HG03432 (cell line): ENCODE data around the gene ARTN.

Experiments used
- ATAC-seq: cut with Tn5 transposase; IDR thresholded peaks from one replicate; pipeline ENCODE4 v1.9.1; 2021; ENCODE audit warnings: mild to moderate bottlenecking, moderate library complexity; ENCODE audit not compliant: unreplicated experiment

The ARTN gene

GRCh38 chr1:43947061-43947873 lies 13.7 kb downstream of the ARTN start:
- no peak for ATAC-seq

DNA sequence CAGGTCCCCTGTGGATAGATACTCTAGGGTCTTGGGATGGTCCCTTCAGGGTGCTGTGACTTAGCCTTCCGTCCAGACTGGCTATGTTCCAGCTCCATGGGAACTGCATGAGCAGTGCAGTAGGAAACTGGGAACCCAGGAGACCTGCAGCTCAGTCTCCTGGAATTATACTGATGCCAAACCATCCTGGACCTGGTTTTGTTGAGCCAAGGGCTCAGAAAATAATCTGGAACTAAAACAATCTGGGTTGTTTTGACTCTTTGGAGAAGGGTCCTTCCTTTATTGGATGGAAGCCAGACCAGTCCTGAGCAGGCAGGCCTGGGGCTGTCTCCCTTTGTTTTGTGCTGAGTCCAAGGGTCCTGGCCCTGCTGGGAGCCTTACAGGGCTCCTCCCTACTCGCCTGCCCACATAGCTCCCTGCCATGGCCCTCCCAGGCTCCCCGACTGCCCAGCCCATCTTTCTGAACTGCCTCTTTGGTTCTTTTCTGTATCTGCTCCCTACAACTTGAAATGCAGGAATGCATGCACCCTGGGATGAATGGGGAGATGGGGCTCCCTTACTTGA lies 14.4 kb downstream of the ARTN start:
- ATAC-seq: no peak

- ATAC-seq: no peak
These were observed 16.1 kb downstream of the ARTN start for GRCh38 chr1:43949678-43950077.

- ATAC-seq: no peak
These were observed 17.7 kb downstream of the ARTN start for GRCh38 chr1:43951021-43951985.

- no peak for ATAC-seq
These were observed 19.2 kb downstream of the ARTN start for GRCh38 chr1:43952731-43953346.

GRCh38 chr1:43953361-43953760 lies 19.8 kb downstream of the ARTN start:
- no peak for ATAC-seq

- ATAC-seq: no peak
These were observed 20.4 kb downstream of the ARTN start for GRCh38 chr1:43954036-43954435.

DNA sequence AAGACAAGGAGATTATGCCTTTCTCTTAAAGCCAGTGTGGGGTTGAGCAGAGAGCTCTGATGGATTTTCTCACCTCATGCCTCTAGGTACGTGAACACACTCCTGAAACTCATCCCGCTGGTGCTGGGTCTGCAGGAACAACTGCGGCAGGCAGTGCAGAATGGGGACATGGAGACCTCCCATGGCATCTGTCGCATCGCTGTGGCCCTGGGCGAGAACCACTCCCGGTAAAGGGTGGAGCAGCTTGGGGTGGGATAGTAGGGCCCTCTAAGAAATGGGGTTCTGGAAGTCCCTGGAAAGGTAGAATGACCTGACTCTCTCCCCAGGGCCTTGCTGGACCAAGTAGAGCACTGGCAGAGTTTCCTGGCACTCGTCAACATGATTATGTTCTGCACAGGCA lies 22.6 kb downstream of the ARTN start:
- no peak for ATAC-seq

DNA sequence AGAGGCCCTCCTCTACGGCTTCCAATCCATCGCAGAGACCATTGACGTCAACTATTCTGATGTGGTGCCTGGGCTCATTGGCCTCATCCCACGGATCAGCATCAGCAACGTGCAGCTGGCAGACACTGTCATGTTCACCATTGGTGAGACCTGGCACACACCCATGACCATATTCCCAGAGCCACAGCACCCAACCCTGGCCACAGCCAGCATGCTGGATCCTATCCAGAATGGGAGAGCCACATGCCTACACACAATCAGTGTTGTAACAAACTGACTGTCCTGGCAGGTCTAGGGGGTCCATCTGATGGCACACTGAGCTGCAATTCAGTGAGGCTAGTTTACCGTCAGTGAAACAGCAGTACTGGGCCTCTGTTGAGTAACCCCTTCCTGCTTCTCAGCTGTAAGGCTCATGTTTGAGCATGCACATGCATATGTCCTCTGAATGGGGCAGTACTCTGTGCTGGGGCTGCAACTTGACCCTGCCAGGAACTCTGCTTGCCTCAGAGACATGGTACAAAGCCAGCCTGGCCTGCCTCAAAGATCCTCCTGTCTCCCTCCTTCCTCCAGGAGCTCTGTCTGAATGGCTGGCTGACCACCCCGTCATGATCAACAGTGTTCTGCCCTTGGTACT lies 23.9 kb downstream of the ARTN start:
- no peak for ATAC-seq

DNA sequence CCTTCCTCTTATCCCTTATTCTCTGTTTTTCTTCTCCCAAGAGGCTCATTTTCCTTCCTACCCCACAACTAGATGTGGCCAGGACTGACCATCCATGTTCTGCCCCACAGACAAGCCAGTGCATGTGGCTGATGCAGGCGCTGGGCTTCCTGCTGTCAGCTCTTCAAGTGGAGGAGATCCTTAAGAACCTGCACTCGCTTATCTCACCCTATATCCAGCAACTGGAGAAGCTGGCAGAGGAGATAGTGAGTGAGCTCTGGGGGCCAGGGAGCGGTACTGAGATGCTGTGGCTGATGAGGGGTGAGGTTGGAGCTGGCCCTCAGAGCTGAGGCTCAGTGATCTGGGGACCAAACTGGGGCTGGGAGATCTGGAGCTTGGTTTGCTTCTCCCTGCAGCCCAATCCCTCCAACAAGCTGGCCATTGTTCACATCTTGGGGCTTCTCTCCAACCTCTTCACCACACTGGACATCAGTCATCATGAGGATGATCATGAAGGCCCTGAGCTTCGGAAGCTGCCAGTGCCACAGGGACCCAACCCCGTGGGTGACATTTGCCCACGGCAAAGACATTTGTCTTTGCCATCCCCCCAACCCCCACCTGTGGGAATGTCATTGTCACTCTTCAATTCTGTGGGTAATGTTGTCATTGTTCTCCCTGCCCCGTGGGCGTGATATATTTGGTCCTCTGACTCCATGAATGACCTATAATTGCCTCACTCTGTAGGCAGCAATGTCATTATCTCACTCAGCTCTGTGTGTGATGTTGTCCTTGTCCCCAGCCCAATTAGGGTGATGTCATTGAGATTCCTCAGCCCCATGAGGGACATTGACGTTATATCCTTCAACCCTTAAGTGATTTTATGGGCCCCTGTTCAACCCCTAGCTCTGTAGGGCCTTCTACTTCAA lies 25.0 kb downstream of the ARTN start:
- ATAC-seq: no peak

DNA sequence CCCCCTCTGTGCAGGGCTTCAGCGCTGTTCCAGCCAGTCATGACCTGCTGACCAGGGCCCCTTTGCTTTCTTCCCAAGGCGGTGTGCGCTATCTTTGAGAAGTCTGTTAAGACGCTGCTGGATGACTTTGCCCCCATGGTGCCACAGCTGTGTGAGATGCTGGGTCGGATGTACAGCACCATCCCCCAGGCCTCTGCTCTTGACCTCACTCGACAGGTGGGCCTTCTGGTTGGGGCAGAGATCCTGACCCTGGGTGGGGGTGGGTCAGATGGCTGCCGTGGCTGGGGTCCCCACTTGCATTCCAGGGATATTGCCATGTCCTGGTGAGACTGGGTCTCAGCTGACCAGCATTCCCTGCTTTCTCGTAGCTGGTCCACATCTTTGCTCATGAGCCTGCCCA lies 27.2 kb downstream of the ARTN start:
- ATAC-seq: no peak

DNA sequence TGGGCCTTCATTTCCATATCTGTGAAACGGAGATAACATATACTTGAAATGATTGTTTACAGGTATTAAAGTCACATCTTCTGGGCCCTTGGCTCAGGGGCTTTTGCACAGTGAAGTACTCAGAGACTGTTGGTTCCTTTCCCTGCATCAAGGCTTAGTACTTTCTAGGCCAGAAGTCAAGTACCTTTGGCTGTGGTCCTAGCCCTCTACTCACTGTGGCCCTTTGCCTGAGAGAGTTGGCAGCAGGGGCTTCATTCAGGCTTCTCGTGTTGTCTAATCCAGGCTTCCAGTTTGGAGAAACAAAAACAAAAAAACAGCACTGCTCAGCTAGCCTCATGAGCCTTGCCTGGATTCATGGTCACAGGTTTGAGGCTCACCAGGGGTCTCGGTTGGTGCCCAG lies 28.1 kb downstream of the ARTN start:
- ATAC-seq: no peak

DNA sequence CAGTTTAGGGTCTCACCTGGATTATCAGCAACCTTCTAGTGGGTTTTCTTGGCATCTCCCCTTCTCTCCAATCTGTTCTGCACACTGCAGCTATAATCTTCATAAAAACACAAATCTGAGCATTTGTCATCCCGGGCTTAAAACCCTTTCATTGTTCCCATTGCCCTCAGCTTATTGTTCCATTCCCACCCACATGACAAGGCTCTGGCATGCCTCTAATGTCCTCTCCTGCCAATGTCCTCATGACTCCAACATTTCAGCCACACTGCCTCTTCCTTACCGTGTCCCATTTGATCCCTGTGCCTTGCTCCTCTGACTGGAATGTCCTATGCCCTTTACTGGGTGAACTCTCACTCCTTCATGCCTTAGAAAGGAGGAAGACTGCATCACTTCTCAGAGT lies 28.7 kb downstream of the ARTN start:
- no peak for ATAC-seq

DNA sequence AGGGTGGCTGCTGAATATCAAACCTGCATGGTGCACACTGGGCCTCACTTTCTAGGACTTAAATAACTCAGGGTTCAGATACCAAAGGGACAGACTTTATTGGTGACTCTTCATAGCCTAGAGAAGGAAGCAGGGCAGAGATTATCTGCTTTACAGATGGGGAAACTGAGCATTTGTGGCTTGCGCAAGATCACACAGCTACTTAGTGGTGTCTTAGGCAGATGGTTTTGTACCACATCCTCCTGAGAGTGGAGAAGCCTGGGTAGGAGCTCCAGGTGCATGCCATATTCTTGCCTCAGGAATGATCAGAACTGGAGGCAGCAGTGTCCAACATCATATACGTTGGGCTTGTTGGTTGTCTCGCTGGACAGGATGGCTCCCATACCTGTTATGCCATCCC lies 29.4 kb downstream of the ARTN start:
- ATAC-seq: no peak

GRCh38 chr1:43963890-43964289 lies 30.3 kb downstream of the ARTN start:
- ATAC-seq: no peak

GRCh38 chr1:43965316-43965715 lies 31.7 kb downstream of the ARTN start:
- ATAC-seq: no peak

DNA sequence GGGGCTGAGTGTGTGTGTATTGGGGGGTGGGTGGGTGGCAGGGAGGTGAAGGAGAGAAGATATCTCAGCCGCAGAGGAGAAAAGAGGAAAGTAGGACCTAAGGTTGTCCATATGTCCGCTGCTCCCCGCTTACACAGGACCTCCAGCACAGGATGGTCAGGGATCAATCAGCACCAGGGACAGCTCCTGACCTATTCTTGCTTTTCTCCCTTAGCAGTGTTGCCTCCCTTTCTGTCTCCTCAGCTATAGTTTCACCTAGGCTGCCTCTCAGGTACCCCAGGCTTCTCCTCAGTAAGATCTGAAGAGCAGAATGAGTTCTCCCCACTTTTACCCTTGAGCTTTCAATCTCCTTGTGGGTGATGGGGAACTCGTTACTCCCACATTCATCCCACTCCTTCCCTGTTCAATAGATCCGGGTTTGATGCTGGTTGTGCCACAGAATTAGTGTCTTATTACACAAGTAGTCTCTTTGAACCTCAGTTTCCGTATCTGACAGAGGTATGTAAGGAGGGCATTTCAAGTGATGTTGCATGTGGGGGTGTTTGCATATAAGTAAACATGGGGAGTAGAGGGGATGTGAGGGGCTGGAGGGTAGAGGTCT lies 34.8 kb downstream of the ARTN start:
- no peak for ATAC-seq

- no peak for ATAC-seq
These were observed 35.8 kb downstream of the ARTN start for GRCh38 chr1:43969416-43969745.

- ATAC-seq: peak; percentile 72
These were observed 36.3 kb downstream of the ARTN start, which contains the start of gene DPH2 for GRCh38 chr1:43969746-43970466. TSS of gene DPH2 (plus strand) at chr1:43970010. CDS start at chr1:43970176, 166 bp downstream.
